ENCODE results near the gene SPRTN.

SPRTN gene

GRCh38 chr1:231334079-231334666 lies 3.9 kb upstream of the SPRTN start:
- H3K27ac ChIP-seq, result no peak overlapping the region
- no peak for DNase-seq (ENCODE audit: low spot score)
- CTCF ChIA-PET, result interaction anchor here (0.6 kb wide), 2 partner anchors 220 to 419 kb away, joined by 3 to 4 read pairs; no protein-coding TSS in a partner anchor
- POLR2A ChIA-PET (ENCODE audit: low non-redundant PET), result no interaction called here
- TF ChIP-seq, protein P1, sequence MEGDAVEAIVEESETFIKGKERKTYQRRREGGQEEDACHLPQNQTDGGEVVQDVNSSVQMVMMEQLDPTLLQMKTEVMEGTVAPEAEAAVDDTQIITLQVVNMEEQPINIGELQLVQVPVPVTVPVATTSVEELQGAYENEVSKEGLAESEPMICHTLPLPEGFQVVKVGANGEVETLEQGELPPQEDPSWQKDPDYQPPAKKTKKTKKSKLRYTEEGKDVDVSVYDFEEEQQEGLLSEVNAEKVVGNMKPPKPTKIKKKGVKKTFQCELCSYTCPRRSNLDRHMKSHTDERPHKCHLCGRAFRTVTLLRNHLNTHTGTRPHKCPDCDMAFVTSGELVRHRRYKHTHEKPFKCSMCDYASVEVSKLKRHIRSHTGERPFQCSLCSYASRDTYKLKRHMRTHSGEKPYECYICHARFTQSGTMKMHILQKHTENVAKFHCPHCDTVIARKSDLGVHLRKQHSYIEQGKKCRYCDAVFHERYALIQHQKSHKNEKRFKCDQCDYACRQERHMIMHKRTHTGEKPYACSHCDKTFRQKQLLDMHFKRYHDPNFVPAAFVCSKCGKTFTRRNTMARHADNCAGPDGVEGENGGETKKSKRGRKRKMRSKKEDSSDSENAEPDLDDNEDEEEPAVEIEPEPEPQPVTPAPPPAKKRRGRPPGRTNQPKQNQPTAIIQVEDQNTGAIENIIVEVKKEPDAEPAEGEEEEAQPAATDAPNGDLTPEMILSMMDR (conservative IDR thresholded peaks at IDR 0.05; ENCODE audit: low read depth), result no peak

DNA sequence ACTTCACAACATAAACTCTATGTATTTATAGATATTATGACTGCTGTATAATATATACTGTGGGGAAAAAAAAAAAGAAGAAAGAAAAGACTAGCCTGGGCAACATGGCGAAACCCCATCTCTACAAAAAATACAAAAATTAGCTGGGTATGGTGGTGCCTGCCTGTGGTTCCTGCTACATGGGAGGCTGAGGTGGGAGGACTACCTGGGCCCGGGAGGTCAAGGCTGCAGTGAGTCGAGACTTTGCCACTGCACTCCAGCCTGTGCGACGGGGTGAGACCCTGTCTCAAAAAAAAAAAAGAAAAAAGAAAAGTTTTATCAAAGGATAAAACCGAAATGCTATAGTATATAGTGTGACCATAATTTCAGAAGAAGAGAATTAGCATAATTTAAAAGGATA lies 3.1 kb upstream of the SPRTN start:
- TF ChIP-seq, protein P1 (conservative IDR thresholded peaks at IDR 0.05; ENCODE audit: low read depth), result no peak
- POLR2A ChIA-PET (ENCODE audit: low non-redundant PET), result no interaction called here
- DNase-seq (ENCODE audit: low spot score), result no peak
- H3K27ac ChIP-seq, result no peak overlapping the region
- CTCF ChIA-PET, result no interaction called here

DNA sequence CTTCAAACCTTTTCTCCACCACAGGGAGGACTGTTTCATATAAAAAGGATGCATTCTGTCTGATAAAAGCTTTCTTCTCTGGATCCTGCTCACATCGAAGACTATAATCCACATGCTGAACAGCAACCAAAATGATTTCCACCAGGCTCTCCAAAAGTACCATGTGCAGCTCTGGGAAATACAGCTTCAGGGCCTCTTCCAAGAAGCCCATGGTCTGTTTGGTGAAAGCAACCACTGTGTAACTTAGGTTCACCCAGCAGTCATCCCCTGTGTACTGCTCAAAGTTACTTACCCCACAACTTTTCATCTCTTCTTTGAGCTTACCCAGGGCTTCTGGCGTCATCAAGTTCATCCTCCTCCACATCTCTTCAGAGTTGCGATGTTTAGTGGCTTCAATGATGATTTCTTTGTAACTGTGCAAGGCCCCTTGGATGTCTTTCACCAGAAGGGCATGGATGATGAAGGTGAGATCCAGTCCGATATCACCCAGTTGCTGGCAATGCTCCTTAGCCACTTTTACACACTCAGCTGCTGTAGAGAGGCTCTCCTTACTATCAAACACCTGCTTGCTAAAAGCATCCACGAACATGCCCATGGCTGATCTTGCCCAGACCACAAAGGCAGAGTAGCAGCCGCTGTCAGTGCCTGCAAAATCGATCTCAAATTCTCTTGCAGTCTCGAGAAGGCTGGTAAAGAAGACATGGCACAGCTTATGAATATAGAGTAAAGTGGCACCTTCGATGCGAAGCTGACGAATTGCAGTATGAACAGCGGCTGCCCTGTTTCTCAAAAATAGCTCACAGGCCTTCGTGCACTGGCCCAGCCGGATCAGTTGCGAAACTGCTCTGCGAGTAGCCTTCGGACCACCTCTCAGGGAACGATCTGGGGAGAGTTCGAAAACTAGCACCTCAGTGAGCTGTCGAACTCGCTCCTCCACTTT lies 2.2 kb upstream of the SPRTN start:
- POLR2A ChIA-PET (ENCODE audit: low non-redundant PET), result no interaction called here
- no peak for DNase-seq (ENCODE audit: low spot score)
- CTCF ChIA-PET, result interaction anchor here (0.6 kb wide), 1 partner anchor 816 kb away, joined by 3 read pairs; no protein-coding TSS in a partner anchor
- TF ChIP-seq, protein P1 (conservative IDR thresholded peaks at IDR 0.05; ENCODE audit: low read depth), result no peak
- H3K27ac ChIP-seq, result 0 out of 2 replicates have a peak overlapping the region, but pooled peaks have one; percentile 98

- TF ChIP-seq, protein P1 (conservative IDR thresholded peaks at IDR 0.05; ENCODE audit: low read depth), result no peak
- peak overlapping the region; percentile 98 for H3K27ac ChIP-seq
- ChIA-PET CTCF (interaction anchor here (0.6 kb wide), 1 partner anchor 123 kb away, joined by 3 read pairs; no protein-coding TSS in a partner anchor), POLR2A (ENCODE audit: low non-redundant PET) (no interaction called here)
- DNase-seq (ENCODE audit: low spot score), result no peak
Measured at GRCh38 chr1:231337043-231337471, 1.0 kb upstream of the SPRTN start.

GRCh38 chr1:231337472-231338269 lies 422 bp upstream of the SPRTN start, which contains the start of gene EXOC8:
Gene EXOC8 (minus strand): TSS chr1:231337852. CDS start chr1:231337745, 107 bp downstream.
- peak; percentile 98 for DNase-seq (ENCODE audit: low spot score)
- CTCF ChIA-PET, result interaction anchor here (0.6 kb wide), 2 partner anchors 123 to 316 kb away, joined by 3 read pairs; no protein-coding TSS in a partner anchor
- H3K27ac ChIP-seq, result peak within 1 kb of the TSS; percentile 98

More at GRCh38 chr1:231337472-231338269, 422 bp upstream of the SPRTN start, which contains the start of gene EXOC8:
- TF ChIP-seq, protein P1 (conservative IDR thresholded peaks at IDR 0.05; ENCODE audit: low read depth), result no peak
- POLR2A ChIA-PET (ENCODE audit: low non-redundant PET), result interaction anchor here (0.5 to 0.8 kb wide), 2 partner anchors 83 to 268 kb away, joined by 3 read pairs; no protein-coding TSS in a partner anchor
